OCI-LY1 (cell line): ENCODE measurements around the gene PSMD7.

Experiments
- H2AFZ ChIP-seq: fragments of 200-600 bp; sonication (generic), shearing (Covaris generic); 2 replicates; pipeline ENCODE4 v1.6.0; 2014; ENCODE audit warnings: antibody characterized with exemption, mild to moderate bottlenecking, low read length
- H3F3A ChIP-seq: fragments of 200-600 bp; sonication (generic), shearing (Covaris generic); 2 replicates; pipeline ENCODE4 v1.6.0; 2014; ENCODE audit warnings: mild to moderate bottlenecking, antibody characterized with exemption, low read length, moderate library complexity; ENCODE audit not compliant: insufficient read depth
- H3K27ac ChIP-seq: fragments of 200-600 bp; sonication (generic); 2 replicates; pipeline ENCODE4 v1.5.1; 2014; ENCODE audit warnings: low read length, mixed run types, mild to moderate bottlenecking, low read depth; ENCODE audit not compliant: poor library complexity, severe bottlenecking
- H3K27me3 ChIP-seq: fragments of 200-600 bp; sonication (generic); 2 replicates; pipeline ENCODE4 v1.6.0; 2014; ENCODE audit warnings: antibody characterized with exemption, mild to moderate bottlenecking, low read length, moderate library complexity; ENCODE audit not compliant: insufficient read depth
- H3K36me3 ChIP-seq: fragments of 200-600 bp; sonication (generic); 2 replicates; pipeline ENCODE4 v1.6.1; 2014; ENCODE audit warnings: mild to moderate bottlenecking, antibody characterized with exemption, low read length, moderate library complexity, mixed read lengths; ENCODE audit not compliant: insufficient read depth
- H3K4me1 ChIP-seq: fragments of 200-600 bp; sonication (generic); 2 replicates; pipeline ENCODE4 v1.5.1; 2014; ENCODE audit warnings: mild to moderate bottlenecking, low read length, moderate library complexity; ENCODE audit not compliant: insufficient read depth, severe bottlenecking
- H3K4me2 ChIP-seq: fragments of 200-600 bp; sonication (generic), shearing (Covaris generic); 2 replicates; pipeline ENCODE4 v1.6.1; 2014; ENCODE audit warnings: low read length
- H3K4me3 ChIP-seq: fragments of 200-600 bp; sonication (generic); 2 replicates; pipeline ENCODE4 v1.5.1; 2014; ENCODE audit warnings: low read length, low read depth, mild to moderate bottlenecking, mixed read lengths; ENCODE audit not compliant: poor library complexity, severe bottlenecking
- H3K79me2 ChIP-seq: fragments of 200-600 bp; shearing (Covaris generic); 2 replicates; pipeline ENCODE4 v1.6.1; 2016; ENCODE audit warnings: mixed run types, low read length, mixed read lengths; ENCODE audit not compliant: insufficient read depth
- H3K9ac ChIP-seq: fragments of 200-600 bp; sonication (generic), shearing (Covaris generic); 2 replicates; pipeline ENCODE4 v1.6.1; 2014; ENCODE audit warnings: mild to moderate bottlenecking, low read length, mixed read lengths
- H3K9me2 ChIP-seq: fragments of 200-600 bp; sonication (generic), shearing (Covaris generic); 2 replicates; pipeline ENCODE4 v1.6.1; 2014; ENCODE audit warnings: low read depth, mild to moderate bottlenecking, low read length, mixed read lengths
- H3K9me3 ChIP-seq: fragments of 200-600 bp; shearing (Covaris generic); 2 replicates; pipeline ENCODE4 v1.6.1; 2014; ENCODE audit warnings: low read length, mixed read lengths
- H4K20me1 ChIP-seq: fragments of 200-600 bp; sonication (generic), shearing (Covaris generic); 2 replicates; pipeline ENCODE4 v1.6.0; 2016; ENCODE audit warnings: mild to moderate bottlenecking, low read length; ENCODE audit not compliant: insufficient read depth
- CTCF ChIP-seq: fragments of 200-600 bp; sonication (generic), shearing (Covaris generic); IDR thresholded peaks from 2 replicates; pipeline ENCODE4 v1.5.1; 2017; ENCODE audit warnings: mild to moderate bottlenecking, antibody characterized with exemption, low read length, moderate library complexity, mixed read lengths
- EZH2 ChIP-seq: fragments of 200-600 bp; sonication (generic), shearing (Covaris generic); IDR thresholded peaks from 2 replicates; pipeline ENCODE4 v1.8.0; 2017; ENCODE audit warnings: borderline replicate concordance, mixed run types, mild to moderate bottlenecking, antibody characterized with exemption, low read length, moderate library complexity, mixed read lengths

The PSMD7 gene

GRCh38 chr16:74296104-74296431 lies 546 bp upstream of the PSMD7 start:
- peaks cover 11% of the 10 kb centered on the region; the same call in 1 of the 2 replicates for H3K9me3 ChIP-seq
- peak overlapping the region; percentile 97 for H3K9ac ChIP-seq
- H3K9me2 ChIP-seq, result no peaks in the 10 kb centered on the region
- H3K4me1 ChIP-seq, result peaks cover 32% of the 10 kb centered on the region
- no peaks in the 10 kb centered on the region for H3F3A ChIP-seq
- peaks cover 30% of the 10 kb centered on the region for H3K79me2 ChIP-seq
- H3K27me3 ChIP-seq, result no peaks in the 10 kb centered on the region
- H3K36me3 ChIP-seq, result peaks cover 46% of the 10 kb centered on the region
- no peaks in the 10 kb centered on the region for H4K20me1 ChIP-seq
- peak overlapping the region; percentile 91 for H3K4me3 ChIP-seq
- H2AFZ ChIP-seq, result peak overlapping the region; percentile 76; the same call in 1 of the 2 replicates
- TF ChIP-seq CTCF, result no peak
- TF ChIP-seq EZH2, result no peak
- H3K4me2 ChIP-seq, result peak overlapping the region; percentile 82
- H3K27ac ChIP-seq, result peak overlapping the region; percentile 90

GRCh38 chr16:74297145-74297665 lies 591 bp downstream of the PSMD7 start:
- peak overlapping the region; percentile 90 for H3K27ac ChIP-seq

GRCh38 chr16:74298104-74298503 lies 1.5 kb downstream of the PSMD7 start:
- no peak for TF ChIP-seq EZH2
- no peak for TF ChIP-seq CTCF
- Histone ChIP-seq H3K36me3 (peaks cover 52% of the 10 kb centered on the region), H3K4me1 (peaks cover 32% of the 10 kb centered on the region), H2AFZ (no peak overlapping the region), H3K79me2 (peaks cover 30% of the 10 kb centered on the region), H3K9me2 (no peaks in the 10 kb centered on the region), H3K9ac (peak overlapping the region; percentile 97; the same call in 1 of the 2 replicates), H3K9me3 (no peaks in the 10 kb centered on the region), H4K20me1 (no peaks in the 10 kb centered on the region), H3K4me3 (peak overlapping the region; percentile 91), H3K27me3 (no peaks in the 10 kb centered on the region), H3K27ac (no peak overlapping the region), H3F3A (no peaks in the 10 kb centered on the region), H3K4me2 (peak overlapping the region; percentile 82)

More at GRCh38 chr16:74297145-74297665, 591 bp downstream of the PSMD7 start:
- Histone ChIP-seq H3K9me3 (peaks cover 2% of the 10 kb centered on the region; the same call in 1 of the 2 replicates), H3K27me3 (no peaks in the 10 kb centered on the region), H3K9me2 (no peaks in the 10 kb centered on the region), H3K79me2 (peaks cover 30% of the 10 kb centered on the region), H3F3A (no peaks in the 10 kb centered on the region), H3K36me3 (peaks cover 46% of the 10 kb centered on the region), H3K4me2 (peak overlapping the region; percentile 82), H3K4me3 (peak overlapping the region; percentile 91), H3K4me1 (peaks cover 32% of the 10 kb centered on the region), H3K9ac (peak overlapping the region; percentile 97), H4K20me1 (no peaks in the 10 kb centered on the region), H2AFZ (no peak overlapping the region)
- TF ChIP-seq EZH2 (no peak), CTCF (no peak)
